Measurements from ENCODE around the gene DCUN1D3. TPM values are rescaled to one million over a fixed set of nuclear protein-coding genes. Genes with fewer than 3 reads are reported as not detected.

Gene DCUN1D3
- total and polyA plus RNA-seq, 7 donors = 2.2 to 19.6 (median 8.6) TPM

GRCh38 chr16:20939611-20940010 is 39.5 kb upstream of the DCUN1D3 start:
- no peak overlapping the region for H3K4me3 ChIP-seq
- intact Hi-C loops (cut with DNase I) = no loop called here
- no peaks in the 10 kb centered on the region for H3K36me3 ChIP-seq (ENCODE audit: insufficient read depth in 1 of 2, low read depth in 1 of 2)
- H3K27me3 ChIP-seq (ENCODE audit: insufficient read depth in 3 of 3, low read length in 2 of 3) = no peaks in the 10 kb centered on the region
- no peak overlapping the region for H3K27ac ChIP-seq
- no peak for TF ChIP-seq CTCF (IDR thresholded peaks at IDR 0.05)
- ATAC-seq (no peak), DNase-seq (no peak)
- no peaks in the 10 kb centered on the region for H3K9me3 ChIP-seq
- no peaks in the 10 kb centered on the region for H3K4me1 ChIP-seq

- no peak for ATAC-seq
- TF ChIP-seq CTCF (IDR thresholded peaks at IDR 0.05) = no peak
- Histone ChIP-seq H3K27ac (no peak overlapping the region), H3K9me3 (no peaks in the 10 kb centered on the region), H3K4me3 (no peak overlapping the region), H3K36me3 (ENCODE audit: insufficient read depth in 1 of 2, low read depth in 1 of 2) (no peaks in the 10 kb centered on the region), H3K4me1 (no peaks in the 10 kb centered on the region), H3K27me3 (ENCODE audit: insufficient read depth in 3 of 3, low read length in 2 of 3) (no peaks in the 10 kb centered on the region)
- 40 to 63% (median 59%) methylated on average over 2 of the region's 2 CpGs for WGBS, 3 donors
- intact Hi-C loops (cut with DNase I) = no loop called here
- no peak for DNase-seq
Observed at GRCh38 chr16:20938426-20938825, 38.3 kb upstream of the DCUN1D3 start.

GRCh38 chr16:20937736-20938135 is 37.6 kb upstream of the DCUN1D3 start:
- DNase-seq (no peak), ATAC-seq (no peak)
- TF ChIP-seq CTCF (IDR thresholded peaks at IDR 0.05) = no peak
- H3K27me3 ChIP-seq (ENCODE audit: insufficient read depth in 3 of 3, low read length in 2 of 3) = no peaks in the 10 kb centered on the region
- no peaks in the 10 kb centered on the region for H3K4me1 ChIP-seq
- H3K9me3 ChIP-seq = no peaks in the 10 kb centered on the region
- WGBS, 3 donors = 86 to 90% (median 88%) methylated on average over 6 of the region's 6 CpGs
- intact Hi-C loops (cut with DNase I) = no loop called here
- no peak overlapping the region for H3K4me3 ChIP-seq
- no peaks in the 10 kb centered on the region for H3K36me3 ChIP-seq (ENCODE audit: insufficient read depth in 1 of 2, low read depth in 1 of 2)
- H3K27ac ChIP-seq = no peak overlapping the region

GRCh38 chr16:20933589-20933988 is 33.4 kb upstream of the DCUN1D3 start:
- intact Hi-C loops (cut with DNase I) = no loop called here
- no peaks in the 10 kb centered on the region for H3K36me3 ChIP-seq (ENCODE audit: insufficient read depth in 1 of 2, low read depth in 1 of 2)
- DNase-seq (no peak), ATAC-seq (no peak)
- H3K4me3 ChIP-seq = no peak overlapping the region
- no peak for TF ChIP-seq CTCF (IDR thresholded peaks at IDR 0.05)
- H3K27me3 ChIP-seq (ENCODE audit: insufficient read depth in 3 of 3, low read length in 2 of 3) = no peaks in the 10 kb centered on the region
- no peaks in the 10 kb centered on the region for H3K9me3 ChIP-seq
- H3K4me1 ChIP-seq = peaks cover 10% of the 10 kb centered on the region
- no peak overlapping the region for H3K27ac ChIP-seq

- Histone ChIP-seq H3K4me1 (peaks cover 10% of the 10 kb centered on the region), H3K27me3 (ENCODE audit: insufficient read depth in 3 of 3, low read length in 2 of 3) (no peaks in the 10 kb centered on the region), H3K4me3 (no peak overlapping the region), H3K27ac (no peak overlapping the region), H3K36me3 (ENCODE audit: insufficient read depth in 1 of 2, low read depth in 1 of 2) (no peaks in the 10 kb centered on the region), H3K9me3 (no peaks in the 10 kb centered on the region)
- WGBS, 3 donors = 63 to 79% (median 65%) methylated on average over 5 of the region's 5 CpGs
- no peak for TF ChIP-seq CTCF (IDR thresholded peaks at IDR 0.05)
- intact Hi-C loops (cut with DNase I) = no loop called here
- DNase-seq (no peak), ATAC-seq (no peak)
Observed at GRCh38 chr16:20931066-20931600, 31.0 kb upstream of the DCUN1D3 start.

All from psoas muscle (tissue), 8 donors.